ENCODE results near the gene SH3PXD2B. TPM values are rescaled to one million over a fixed set of nuclear protein-coding genes. Genes with fewer than 3 reads are reported as not detected.

Gene SH3PXD2B
- total RNA-seq, 1 experiment from 2014 or later: 47.7 TPM

GRCh38 chr5:172427202-172427601, 27.1 kb downstream of the SH3PXD2B start:
- Histone ChIP-seq H3K4me3 (ENCODE audit: insufficient read depth, low read depth, low read length) (no peak overlapping the region), H3K27me3 (ENCODE audit: control insufficient read depth, insufficient read depth, low read length) (no peaks in the 10 kb centered on the region), H3K36me3 (replicated peaks; ENCODE audit: control insufficient read depth, insufficient read depth, low read length) (peaks cover 4% of the 10 kb centered on the region)
- DNase-seq: no peak

- Histone ChIP-seq H3K4me3 (ENCODE audit: insufficient read depth, low read depth, low read length) (no peak overlapping the region), H3K36me3 (replicated peaks; ENCODE audit: control insufficient read depth, insufficient read depth, low read length) (peaks cover 9% of the 10 kb centered on the region), H3K27me3 (ENCODE audit: control insufficient read depth, insufficient read depth, low read length) (no peaks in the 10 kb centered on the region)
- DNase-seq: no peak
Observed at GRCh38 chr5:172426086-172426485, 28.2 kb downstream of the SH3PXD2B start.

- Histone ChIP-seq H3K36me3 (replicated peaks; ENCODE audit: control insufficient read depth, insufficient read depth, low read length) (peaks cover 13% of the 10 kb centered on the region), H3K4me3 (ENCODE audit: insufficient read depth, low read depth, low read length) (no peak overlapping the region), H3K27me3 (ENCODE audit: control insufficient read depth, insufficient read depth, low read length) (no peaks in the 10 kb centered on the region)
- DNase-seq: no peak
Observed at GRCh38 chr5:172425402-172425801, 28.9 kb downstream of the SH3PXD2B start.

GRCh38 chr5:172424808-172425207, 29.5 kb downstream of the SH3PXD2B start:
- Histone ChIP-seq H3K27me3 (ENCODE audit: control insufficient read depth, insufficient read depth, low read length) (no peaks in the 10 kb centered on the region), H3K36me3 (replicated peaks; ENCODE audit: control insufficient read depth, insufficient read depth, low read length) (peaks cover 13% of the 10 kb centered on the region), H3K4me3 (ENCODE audit: insufficient read depth, low read depth, low read length) (no peak overlapping the region)
- no peak for DNase-seq

GRCh38 chr5:172424111-172424490, 30.2 kb downstream of the SH3PXD2B start:
- DNase-seq: no peak
- H3K27me3 ChIP-seq (ENCODE audit: control insufficient read depth, insufficient read depth, low read length): no peaks in the 10 kb centered on the region
- peaks cover 15% of the 10 kb centered on the region for H3K36me3 ChIP-seq (replicated peaks; ENCODE audit: control insufficient read depth, insufficient read depth, low read length)
- no peak overlapping the region for H3K4me3 ChIP-seq (ENCODE audit: insufficient read depth, low read depth, low read length)

- no peaks in the 10 kb centered on the region for H3K27me3 ChIP-seq (ENCODE audit: control insufficient read depth, insufficient read depth, low read length)
- peaks cover 17% of the 10 kb centered on the region for H3K36me3 ChIP-seq (replicated peaks; ENCODE audit: control insufficient read depth, insufficient read depth, low read length)
- no peak overlapping the region for H3K4me3 ChIP-seq (ENCODE audit: insufficient read depth, low read depth, low read length)
- DNase-seq: peak; percentile 71
Observed at GRCh38 chr5:172423379-172424110, 30.8 kb downstream of the SH3PXD2B start.

- no peak overlapping the region for H3K4me3 ChIP-seq (ENCODE audit: insufficient read depth, low read depth, low read length)
- H3K27me3 ChIP-seq (ENCODE audit: control insufficient read depth, insufficient read depth, low read length): no peaks in the 10 kb centered on the region
- peaks cover 23% of the 10 kb centered on the region for H3K36me3 ChIP-seq (replicated peaks; ENCODE audit: control insufficient read depth, insufficient read depth, low read length)
- DNase-seq: no peak
Observed at GRCh38 chr5:172422255-172422654, 32.1 kb downstream of the SH3PXD2B start.

- H3K36me3 ChIP-seq (replicated peaks; ENCODE audit: control insufficient read depth, insufficient read depth, low read length): peaks cover 23% of the 10 kb centered on the region
- H3K4me3 ChIP-seq (ENCODE audit: insufficient read depth, low read depth, low read length): no peak overlapping the region
- no peaks in the 10 kb centered on the region for H3K27me3 ChIP-seq (ENCODE audit: control insufficient read depth, insufficient read depth, low read length)
- no peak for DNase-seq
Observed at GRCh38 chr5:172421020-172421419, 33.3 kb downstream of the SH3PXD2B start.

GRCh38 chr5:172420235-172420939, 33.9 kb downstream of the SH3PXD2B start:
- Histone ChIP-seq H3K36me3 (replicated peaks; ENCODE audit: control insufficient read depth, insufficient read depth, low read length) (peaks cover 24% of the 10 kb centered on the region), H3K27me3 (ENCODE audit: control insufficient read depth, insufficient read depth, low read length) (no peaks in the 10 kb centered on the region), H3K4me3 (ENCODE audit: insufficient read depth, low read depth, low read length) (no peak overlapping the region)
- peak; percentile 84 for DNase-seq

- peaks cover 26% of the 10 kb centered on the region for H3K36me3 ChIP-seq (replicated peaks; ENCODE audit: control insufficient read depth, insufficient read depth, low read length)
- no peak overlapping the region for H3K4me3 ChIP-seq (ENCODE audit: insufficient read depth, low read depth, low read length)
- no peak for DNase-seq
Observed at GRCh38 chr5:172418862-172419814, 35.2 kb downstream of the SH3PXD2B start.

GRCh38 chr5:172417983-172418630, 36.2 kb downstream of the SH3PXD2B start:
- H3K27me3 ChIP-seq (ENCODE audit: control insufficient read depth, insufficient read depth, low read length): no peaks in the 10 kb centered on the region
- DNase-seq: no peak
- no peak overlapping the region for H3K4me3 ChIP-seq (ENCODE audit: insufficient read depth, low read depth, low read length)
- peaks cover 26% of the 10 kb centered on the region for H3K36me3 ChIP-seq (replicated peaks; ENCODE audit: control insufficient read depth, insufficient read depth, low read length)

More at GRCh38 chr5:172418862-172419814, 35.2 kb downstream of the SH3PXD2B start:
- no peaks in the 10 kb centered on the region for H3K27me3 ChIP-seq (ENCODE audit: control insufficient read depth, insufficient read depth, low read length)

- DNase-seq: no peak
- Histone ChIP-seq H3K27me3 (ENCODE audit: control insufficient read depth, insufficient read depth, low read length) (no peaks in the 10 kb centered on the region), H3K36me3 (replicated peaks; ENCODE audit: control insufficient read depth, insufficient read depth, low read length) (peaks cover 24% of the 10 kb centered on the region), H3K4me3 (ENCODE audit: insufficient read depth, low read depth, low read length) (no peak overlapping the region)
Observed at GRCh38 chr5:172417130-172417841, 37.0 kb downstream of the SH3PXD2B start.

GRCh38 chr5:172415362-172416275, 38.7 kb downstream of the SH3PXD2B start:
- no peak for DNase-seq

More at GRCh38 chr5:172415362-172416275, 38.7 kb downstream of the SH3PXD2B start:
- Histone ChIP-seq H3K36me3 (replicated peaks; ENCODE audit: control insufficient read depth, insufficient read depth, low read length) (peaks cover 15% of the 10 kb centered on the region), H3K4me3 (ENCODE audit: insufficient read depth, low read depth, low read length) (no peak overlapping the region), H3K27me3 (ENCODE audit: control insufficient read depth, insufficient read depth, low read length) (no peaks in the 10 kb centered on the region)
